HG03060 (cell line): ENCODE results near the gene TRIM29.

Source experiments
- ATAC-seq: cut with Tn5 transposase; IDR thresholded peaks from one replicate; pipeline ENCODE4 v1.9.1; 2021; ENCODE audit warnings: low read depth, moderate number of reproducible peaks; ENCODE audit not compliant: unreplicated experiment

Gene TRIM29

DNA sequence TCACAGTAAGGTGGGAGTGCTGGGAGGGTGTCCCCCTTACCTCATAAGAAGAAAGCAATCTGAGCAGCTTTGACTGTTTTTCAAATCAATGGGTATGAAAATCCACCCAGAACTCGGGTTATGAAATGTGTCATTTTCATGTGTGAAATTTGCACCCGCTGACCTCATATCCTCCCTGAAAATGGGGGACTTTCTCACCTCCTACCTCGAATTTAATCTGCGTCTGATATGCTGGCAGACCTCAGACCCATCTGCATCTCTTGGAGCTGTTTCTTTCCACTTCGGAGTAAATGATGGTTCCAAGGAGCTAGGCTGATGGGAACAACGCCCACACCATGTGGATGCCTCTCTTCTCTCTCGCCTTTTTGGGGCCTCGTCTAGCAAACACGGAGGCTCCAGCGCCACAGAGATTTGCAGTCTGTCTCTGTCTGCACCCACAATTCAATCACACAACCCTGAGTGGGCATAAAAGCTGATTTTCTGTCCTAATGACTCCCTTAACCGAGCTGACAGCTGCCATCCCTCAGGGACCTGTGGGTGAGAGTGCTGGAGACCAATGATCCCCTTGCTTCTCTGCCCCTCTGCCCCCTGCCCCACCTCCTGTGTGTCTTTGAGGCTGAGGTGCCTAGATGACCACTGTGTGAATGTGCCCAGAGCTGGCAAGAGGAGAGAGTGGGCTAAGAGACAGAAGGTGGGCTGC lies 71.0 kb downstream of the TRIM29 start:
- ATAC-seq, result no peak

DNA sequence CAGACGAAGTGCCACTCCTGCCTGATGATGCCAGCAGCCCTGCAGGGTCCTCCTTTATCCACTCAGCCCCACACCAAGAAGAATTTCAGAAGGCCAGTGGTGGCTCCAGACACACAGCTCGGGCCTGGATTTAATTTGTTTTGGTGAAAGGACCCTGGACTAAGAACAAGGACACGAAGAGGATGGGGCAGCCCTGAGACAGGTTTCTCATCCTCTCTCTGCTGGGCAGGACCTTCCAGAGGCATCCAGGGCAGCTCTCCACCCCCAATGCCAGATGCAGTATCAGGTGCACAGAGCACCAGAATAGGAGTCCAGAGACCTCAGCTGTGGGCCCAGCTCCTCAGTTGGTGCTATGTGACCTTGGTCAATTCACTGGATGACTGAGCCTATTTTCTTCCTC lies 72.0 kb downstream of the TRIM29 start:
- ATAC-seq, result no peak

DNA sequence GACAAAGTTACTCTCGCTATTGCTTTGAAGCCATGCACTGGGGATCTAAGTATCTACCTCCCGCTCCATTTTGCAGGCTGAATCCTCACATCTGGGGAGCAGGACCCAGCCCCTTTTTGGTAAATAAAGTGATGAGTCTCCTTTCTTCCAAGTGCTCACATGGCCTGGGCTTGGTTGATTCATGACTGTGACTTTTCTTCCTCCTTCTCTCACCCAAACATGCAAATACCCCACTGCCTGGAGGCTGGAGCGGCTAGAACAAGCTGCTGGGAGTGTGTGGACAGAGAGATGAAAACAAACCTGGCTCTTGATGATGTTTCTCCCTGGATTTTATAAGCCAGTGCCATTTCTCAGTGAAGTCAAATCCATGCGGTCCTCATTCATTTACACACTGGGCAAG lies 72.7 kb downstream of the TRIM29 start:
- no peak for ATAC-seq

DNA sequence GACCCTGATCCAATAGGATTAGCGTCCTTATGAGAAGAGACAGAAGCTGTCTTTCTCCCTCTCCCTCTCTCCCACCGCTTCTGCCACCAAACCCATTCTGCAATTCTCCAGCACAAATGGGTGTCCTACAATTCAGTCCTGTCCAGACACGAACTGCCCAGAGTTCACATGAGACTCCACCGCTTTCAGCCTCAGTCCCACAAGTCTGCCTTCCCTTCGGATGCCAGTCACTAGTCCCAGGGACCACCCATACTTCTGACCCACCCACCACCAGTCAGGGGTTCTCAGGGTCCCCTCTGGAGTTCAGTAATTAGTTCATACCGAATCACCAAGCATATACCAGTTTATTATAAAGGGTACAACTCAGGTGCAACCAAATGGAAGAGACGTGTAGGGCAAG lies 73.6 kb downstream of the TRIM29 start:
- ATAC-seq, result no peak

DNA sequence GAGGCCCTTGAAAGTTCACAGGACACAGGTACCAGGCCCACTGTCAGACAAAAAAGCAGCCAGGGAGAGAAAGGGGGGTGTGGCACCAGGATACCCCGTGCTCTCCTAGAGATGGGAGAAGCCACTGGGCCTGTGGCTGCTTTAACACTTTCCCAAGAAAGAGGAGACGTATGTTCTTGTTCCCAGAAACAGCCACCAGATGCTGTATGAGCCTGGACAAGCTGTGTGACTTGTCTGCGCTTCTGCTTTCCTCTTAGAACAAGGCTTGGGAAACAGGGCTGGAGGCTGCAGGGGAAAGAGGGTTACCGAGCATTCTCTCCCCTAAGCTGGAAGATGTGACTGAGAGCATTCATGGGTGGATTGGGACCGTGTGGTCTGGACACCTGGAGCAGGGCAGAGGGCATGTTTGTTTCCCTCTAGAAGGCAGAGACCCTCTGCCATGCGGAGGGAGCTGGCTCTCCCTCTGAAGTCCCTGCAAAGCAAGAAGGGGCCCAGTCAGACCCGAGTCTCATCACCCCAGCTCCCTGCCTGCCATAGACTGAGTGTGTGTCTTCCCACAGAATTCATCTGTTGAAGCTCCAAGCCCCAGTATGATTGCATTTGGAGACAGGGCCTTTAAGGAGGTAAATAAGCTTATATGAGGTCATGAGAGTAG lies 74.1 kb downstream of the TRIM29 start:
- no peak for ATAC-seq

DNA sequence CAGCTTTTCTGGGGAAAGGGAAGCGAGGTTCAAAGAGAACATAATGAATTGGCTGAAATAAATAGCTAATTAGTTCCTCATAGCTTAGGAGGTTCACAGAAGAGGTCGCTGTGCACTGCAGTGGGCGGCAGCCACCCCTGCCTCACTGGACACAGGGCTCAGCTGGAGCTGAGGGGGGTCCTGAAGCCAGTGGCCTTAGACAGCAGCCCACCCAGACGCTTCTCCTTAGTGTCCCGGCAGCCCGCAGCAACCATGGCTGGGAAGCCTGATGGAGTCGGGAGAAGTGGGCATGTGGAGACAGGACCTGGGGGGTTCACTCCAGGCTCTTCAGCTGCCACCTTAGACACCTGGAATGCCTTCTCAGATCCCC lies 75.4 kb downstream of the TRIM29 start:
- no peak for ATAC-seq

DNA sequence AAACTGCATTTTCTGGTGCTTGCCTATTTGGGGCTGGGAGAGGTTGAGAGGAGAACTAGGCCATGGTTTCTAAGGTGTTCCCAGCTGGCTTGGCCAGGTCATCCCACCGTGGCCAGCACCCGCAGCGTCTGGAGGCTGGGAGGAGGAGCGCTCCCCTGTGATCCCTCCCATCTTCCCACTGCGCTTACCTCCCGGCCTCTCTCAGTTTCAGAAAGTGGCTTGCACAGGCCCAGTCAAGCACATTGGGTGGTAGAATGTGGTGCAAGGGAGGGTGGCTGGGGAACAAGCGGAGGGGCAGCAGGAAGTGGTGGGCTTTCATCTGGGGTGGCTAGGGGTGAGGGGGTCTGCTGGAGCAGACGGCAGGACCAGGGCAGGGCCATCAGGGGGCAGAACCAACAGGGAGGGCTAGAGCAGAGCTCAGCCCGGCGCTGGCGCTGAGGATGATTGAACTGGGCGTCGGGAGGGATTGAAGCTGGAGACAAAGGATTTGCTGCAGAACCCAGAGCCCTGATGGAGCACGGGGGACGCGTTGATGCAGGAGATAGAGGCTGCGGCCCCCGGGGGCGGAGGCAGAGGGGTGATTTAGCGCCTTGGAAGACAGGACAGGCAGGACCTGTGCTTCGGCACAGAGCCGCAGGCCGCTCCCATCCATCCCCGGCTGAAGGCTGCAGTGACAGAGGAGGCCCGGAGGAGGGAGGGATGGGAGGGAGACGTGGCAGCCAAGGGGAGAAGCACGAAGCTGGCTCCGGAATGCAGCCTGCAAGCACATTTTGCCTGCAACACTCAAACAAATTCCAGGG lies 76.0 kb downstream of the TRIM29 start:
- ATAC-seq, result no peak
